GM12873 (cell line): ENCODE measurements around the gene ZNF22.

ENCODE experiments used
- CTCF ChIP-seq: IDR thresholded peaks from 2 replicates; pipeline ENCODE4 v1.5.1; 2012; ENCODE audit warnings: low read depth, mild to moderate bottlenecking, moderate library complexity, low read length, control low read depth; ENCODE audit not compliant: insufficient read depth; ENCODE audit errors: missing control alignments

Gene ZNF22

GRCh38 chr10:44970812-44971395, 29.8 kb upstream of the ZNF22 start:
- TF ChIP-seq CTCF: no peak

GRCh38 chr10:44971434-44971833, 29.3 kb upstream of the ZNF22 start:
- TF ChIP-seq CTCF: no peak

DNA sequence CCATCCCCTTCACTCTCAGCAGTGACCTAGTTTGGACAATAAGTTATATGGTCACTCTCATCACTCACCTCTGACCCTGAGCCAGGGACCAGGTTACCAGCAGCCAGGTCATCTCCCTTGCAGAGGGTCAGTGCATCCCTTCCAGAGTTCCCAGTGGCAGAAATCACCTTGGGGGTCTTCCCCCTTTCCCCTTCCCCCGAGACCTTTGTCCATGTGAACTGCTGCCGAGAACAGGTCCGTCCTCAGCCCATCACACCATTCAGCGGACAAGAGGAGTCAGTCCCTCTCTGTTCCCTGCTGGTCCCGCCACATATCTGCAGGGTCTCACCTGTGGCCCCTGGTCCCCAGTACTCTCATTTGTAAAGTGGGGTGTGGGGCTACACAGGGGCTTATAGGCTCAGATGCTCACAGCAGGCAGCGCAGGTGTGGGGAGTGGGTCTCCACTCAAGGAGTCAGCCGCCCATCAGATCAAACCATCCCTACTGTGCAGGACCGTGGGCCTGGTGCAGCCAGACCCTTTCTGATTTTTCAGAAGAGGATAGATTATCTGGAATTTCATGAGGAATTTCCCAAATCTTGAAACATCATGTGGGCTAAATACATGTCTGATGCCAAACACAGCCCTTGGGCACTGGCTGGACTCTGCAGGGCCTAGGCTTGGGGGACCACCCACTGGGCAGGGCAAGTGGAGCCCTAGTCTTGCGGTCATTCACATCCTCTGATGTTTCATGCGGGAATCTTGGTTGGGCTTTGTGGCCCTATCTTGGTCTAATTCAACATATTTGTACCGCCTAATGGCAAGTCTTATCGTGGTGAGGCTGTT, 28.6 kb upstream of the ZNF22 start:
- no peak for TF ChIP-seq CTCF

DNA sequence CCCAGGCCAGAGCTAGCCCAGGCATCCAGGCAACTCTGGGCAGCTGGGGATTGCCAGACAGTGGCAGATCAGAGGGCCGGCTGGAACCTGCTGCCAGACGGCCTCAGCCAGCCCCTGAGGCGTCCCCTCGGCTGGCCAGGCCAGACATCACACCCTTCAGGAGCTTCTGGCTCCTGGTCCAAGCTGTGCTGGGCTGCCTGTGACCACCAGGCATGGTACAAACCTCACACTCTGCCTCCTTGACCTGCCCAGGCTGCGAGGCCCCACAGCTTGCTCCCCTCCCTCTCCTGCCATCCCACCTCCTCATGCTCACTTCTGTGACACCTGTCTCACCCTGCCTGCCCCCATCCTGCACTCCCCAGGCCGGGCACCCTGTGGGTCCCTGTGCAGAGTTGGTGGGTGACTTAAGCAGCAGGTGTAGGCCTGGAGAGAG, 27.8 kb upstream of the ZNF22 start:
- no peak for TF ChIP-seq CTCF

DNA sequence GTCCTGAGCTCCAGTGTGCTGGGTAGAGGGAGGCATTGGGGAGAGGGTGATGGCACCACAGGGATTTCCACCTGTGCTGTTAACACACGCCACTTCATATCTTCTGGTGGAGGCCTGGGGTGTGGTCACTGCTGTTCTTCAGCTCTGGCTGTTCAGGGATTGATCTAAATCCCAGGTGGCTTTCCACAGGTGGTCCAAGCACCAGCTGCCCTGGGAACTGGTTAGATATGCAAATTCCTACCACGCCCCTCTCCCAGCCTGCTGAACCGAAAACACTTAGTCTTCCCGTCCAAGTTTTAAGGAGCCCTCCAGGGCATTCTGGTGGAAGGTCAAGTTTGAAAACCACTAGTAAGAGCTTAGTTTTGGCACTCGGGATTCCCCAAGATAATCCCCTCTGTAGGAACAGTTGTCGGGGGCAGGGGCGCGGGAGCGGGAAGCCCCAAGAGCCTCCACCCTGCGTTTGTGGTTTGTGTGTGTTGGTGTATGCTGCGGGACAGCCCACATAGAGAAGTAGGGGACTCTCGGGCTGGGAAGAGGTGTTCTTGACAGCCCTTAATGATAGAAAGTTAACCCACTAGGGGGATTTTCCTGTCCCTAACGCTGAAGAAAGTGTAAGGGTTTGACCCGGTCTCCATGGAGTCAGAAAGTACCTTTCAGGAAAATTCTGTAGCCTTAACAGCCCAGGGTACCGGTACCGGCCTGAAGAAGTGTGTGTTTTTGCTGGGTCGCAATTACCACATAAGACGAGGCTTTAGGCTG, 27.2 kb upstream of the ZNF22 start:
- TF ChIP-seq CTCF: no peak

- no peak for TF ChIP-seq CTCF
These were observed 26.6 kb upstream of the ZNF22 start for GRCh38 chr10:44974082-44974627.
